KOPT-K1 (cell line): ENCODE measurements around the gene ZNF438.

Source experiments
- H3K27ac ChIP-seq: fragments of 200-600 bp; sonication (generic); 2 replicates; pipeline ENCODE4 v1.5.1; 2016; ENCODE audit warnings: antibody characterized with exemption, mild to moderate bottlenecking, low read depth, low read length; ENCODE audit not compliant: poor library complexity, severe bottlenecking
- H3K36me3 ChIP-seq: fragments of 200-600 bp; sonication (generic); 2 replicates; pipeline ENCODE4 v1.5.1; 2017; ENCODE audit warnings: antibody characterized with exemption, mild to moderate bottlenecking, low read length, moderate library complexity; ENCODE audit not compliant: insufficient read depth
- H3K9me3 ChIP-seq: fragments of 200-600 bp; sonication (generic); 2 replicates; pipeline ENCODE4 v1.5.1; 2017; ENCODE audit warnings: antibody characterized with exemption, low read length, mild to moderate bottlenecking; ENCODE audit not compliant: insufficient read depth, poor library complexity, severe bottlenecking

The ZNF438 gene, protein sequence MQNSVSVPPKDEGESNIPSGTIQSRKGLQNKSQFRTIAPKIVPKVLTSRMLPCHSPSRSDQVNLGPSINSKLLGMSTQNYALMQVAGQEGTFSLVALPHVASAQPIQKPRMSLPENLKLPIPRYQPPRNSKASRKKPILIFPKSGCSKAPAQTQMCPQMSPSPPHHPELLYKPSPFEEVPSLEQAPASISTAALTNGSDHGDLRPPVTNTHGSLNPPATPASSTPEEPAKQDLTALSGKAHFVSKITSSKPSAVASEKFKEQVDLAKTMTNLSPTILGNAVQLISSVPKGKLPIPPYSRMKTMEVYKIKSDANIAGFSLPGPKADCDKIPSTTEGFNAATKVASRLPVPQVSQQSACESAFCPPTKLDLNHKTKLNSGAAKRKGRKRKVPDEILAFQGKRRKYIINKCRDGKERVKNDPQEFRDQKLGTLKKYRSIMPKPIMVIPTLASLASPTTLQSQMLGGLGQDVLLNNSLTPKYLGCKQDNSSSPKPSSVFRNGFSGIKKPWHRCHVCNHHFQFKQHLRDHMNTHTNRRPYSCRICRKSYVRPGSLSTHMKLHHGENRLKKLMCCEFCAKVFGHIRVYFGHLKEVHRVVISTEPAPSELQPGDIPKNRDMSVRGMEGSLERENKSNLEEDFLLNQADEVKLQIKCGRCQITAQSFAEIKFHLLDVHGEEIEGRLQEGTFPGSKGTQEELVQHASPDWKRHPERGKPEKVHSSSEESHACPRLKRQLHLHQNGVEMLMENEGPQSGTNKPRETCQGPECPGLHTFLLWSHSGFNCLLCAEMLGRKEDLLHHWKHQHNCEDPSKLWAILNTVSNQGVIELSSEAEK

DNA sequence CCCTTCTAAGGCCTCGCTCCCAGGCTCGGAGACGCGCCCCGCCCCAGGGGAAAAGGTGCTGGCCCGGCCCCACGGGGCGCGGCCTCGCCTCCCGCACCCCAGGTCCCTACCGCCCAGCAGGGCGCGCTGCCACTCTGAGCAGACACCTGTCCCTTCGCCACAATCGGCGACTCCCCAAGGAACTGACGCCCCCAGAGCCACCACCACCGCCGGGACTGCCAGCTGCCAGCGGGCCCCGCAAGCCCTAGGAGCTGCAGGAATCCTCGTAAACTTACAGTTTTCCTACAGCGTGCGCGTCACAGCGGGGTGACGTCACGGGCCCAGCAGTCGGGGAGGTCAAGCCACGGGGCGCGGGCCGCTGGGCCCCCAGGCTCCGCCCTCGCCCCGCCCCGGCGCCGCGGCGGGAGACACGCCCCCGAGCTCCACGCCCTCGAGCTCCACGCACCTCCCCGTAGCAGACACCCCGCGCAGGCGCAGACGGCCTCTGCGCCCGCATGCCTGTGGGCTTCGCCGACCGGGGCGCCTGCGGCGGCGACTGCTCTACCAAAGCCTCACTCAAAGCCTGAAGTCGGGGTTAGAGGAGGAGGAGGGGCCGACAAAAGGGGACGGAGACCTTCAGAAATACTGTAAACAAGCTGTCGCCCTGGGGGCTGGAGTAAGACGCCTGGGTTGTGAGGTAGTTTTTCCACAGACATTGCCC lies at the start of gene ZNF438:
TSS of gene ZNF438 (minus strand) at position 308 of the 700 bp plus-strand sequence. CDS start 154,831 bp downstream, outside the sequence.
- Histone ChIP-seq H3K9me3 (no peaks in the 10 kb centered on the region), H3K36me3 (no peaks in the 10 kb centered on the region), H3K27ac (peak within 1 kb of the TSS; percentile 98)

DNA sequence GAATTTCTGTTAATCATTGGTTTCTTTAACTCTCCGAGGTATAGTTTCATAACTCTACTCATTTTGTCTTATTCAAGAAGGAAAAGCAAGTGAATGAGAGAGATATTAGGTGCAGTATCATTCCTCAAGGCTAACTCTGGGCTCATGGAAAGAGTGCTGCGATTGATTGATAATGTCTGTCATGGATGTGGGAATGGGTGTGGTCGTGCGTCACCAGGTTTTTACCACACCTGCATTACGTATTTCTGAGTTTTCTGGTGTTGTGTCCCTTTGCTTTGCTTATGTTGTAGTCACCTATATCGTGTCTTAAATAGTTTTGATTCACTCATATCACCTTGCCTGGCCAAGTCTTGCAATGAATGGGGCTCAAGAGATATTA lies 44.9 kb upstream of the ZNF438 start:
- no peaks in the 10 kb centered on the region for H3K9me3 ChIP-seq
- H3K27ac ChIP-seq: no peak overlapping the region
- H3K36me3 ChIP-seq: no peaks in the 10 kb centered on the region

DNA sequence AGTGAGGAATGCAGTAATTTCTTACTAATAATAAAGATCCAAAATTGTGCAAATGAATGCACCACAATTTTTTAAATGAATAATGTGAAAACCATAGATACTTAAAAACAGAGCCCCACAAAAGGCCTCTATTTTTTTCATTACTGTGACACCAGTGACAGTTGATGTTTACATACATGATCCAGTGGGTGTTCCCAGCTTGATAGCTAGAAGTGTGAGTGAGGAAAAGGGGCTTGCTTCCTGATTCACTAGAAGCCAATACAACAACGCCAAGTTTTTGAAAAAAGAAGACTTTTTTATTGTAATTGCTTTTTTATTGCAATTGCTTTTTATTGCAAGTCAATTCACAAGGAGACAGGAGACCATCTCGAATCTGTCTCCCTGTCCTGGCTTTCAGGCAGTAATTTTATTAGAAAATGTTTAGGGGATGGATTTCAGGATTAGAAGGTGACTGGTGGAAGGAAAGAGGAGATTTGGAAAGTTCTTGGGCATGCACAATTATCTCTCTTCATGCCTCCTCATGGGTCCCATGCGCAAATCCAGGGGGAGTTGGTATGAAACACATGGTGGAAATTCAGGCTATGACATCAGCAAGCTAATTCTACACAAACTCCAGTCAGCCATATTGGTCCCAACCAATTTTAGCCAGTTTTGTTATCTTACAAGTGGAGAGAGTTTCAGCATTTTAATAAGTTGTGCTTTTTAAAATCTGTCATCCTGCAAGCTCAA lies 44.4 kb upstream of the ZNF438 start:
- H3K36me3 ChIP-seq: no peaks in the 10 kb centered on the region
- H3K27ac ChIP-seq: no peak overlapping the region
- no peaks in the 10 kb centered on the region for H3K9me3 ChIP-seq

DNA sequence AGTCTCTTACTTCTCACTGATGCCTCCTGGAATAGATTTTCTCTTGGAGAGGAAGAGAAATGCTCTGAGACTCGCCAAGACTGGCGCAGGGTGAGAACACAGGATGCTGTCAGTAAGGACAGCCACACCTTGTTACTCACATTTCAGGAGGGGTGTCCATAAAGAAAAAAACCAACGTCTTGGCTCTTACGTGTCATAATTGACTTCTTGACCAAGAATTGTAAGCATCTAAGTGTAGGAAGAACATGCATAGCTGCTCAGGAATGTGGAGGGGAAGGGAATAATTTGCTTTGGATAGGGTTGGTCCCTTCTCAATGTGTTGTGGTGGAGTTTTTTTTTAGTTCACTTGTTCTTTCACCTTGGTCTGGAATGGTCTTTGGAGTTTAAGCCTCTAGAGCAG lies 43.8 kb upstream of the ZNF438 start:
- no peak overlapping the region for H3K27ac ChIP-seq
- no peaks in the 10 kb centered on the region for H3K36me3 ChIP-seq
- no peaks in the 10 kb centered on the region for H3K9me3 ChIP-seq

DNA sequence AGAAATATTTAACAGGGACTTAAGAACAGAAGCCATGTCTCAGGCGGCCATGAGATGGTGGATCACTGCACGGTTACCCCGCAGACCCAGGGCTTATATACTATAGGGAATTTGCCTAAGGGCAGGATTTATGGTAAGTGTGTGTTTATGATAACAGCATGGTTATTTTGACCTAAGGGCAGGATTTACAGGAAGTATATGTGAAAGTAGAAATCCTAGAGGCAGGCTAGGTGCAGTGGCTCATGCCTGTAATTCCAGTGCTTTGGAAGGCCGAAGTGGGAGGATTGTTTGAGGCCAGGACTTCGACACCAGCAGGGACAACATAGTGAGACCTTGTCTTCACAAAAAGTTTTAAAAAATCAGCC lies 43.0 kb upstream of the ZNF438 start:
- H3K36me3 ChIP-seq: no peaks in the 10 kb centered on the region
- no peaks in the 10 kb centered on the region for H3K9me3 ChIP-seq
- H3K27ac ChIP-seq: no peak overlapping the region

DNA sequence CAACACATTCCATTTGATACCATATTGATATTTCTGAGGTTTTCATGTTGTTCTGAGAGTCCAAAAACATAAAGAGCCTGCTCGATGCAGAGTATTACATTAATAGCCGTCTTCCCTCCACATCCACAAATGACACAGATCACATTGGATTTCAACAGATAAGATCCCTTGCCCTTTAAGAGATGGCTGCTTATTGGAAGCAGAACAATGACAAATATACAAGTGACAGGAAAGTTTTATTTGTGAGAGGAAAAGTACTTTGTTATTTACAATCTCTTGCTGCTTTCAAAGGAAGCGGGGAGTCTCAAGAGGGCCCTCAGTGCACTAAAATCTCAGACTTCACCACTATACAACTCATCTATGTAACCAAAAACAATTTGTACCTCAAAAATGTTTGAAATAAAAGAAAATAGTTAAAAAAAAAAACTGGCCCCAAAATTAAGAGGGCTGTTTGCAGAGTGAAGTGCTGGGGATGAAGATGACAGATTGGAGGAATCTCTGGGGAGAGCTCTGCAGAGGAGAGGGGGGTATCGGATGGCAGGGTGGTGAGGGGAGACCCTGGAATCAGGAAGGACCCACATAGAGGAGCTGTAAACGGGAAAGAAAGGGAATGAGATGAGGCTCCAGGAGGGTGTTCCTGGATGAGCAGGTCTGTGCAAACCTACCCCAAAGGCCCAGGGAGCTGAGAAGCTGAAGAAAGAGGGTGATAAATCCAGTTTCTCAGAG lies 42.5 kb upstream of the ZNF438 start:
- H3K27ac ChIP-seq: no peak overlapping the region
- no peaks in the 10 kb centered on the region for H3K36me3 ChIP-seq

DNA sequence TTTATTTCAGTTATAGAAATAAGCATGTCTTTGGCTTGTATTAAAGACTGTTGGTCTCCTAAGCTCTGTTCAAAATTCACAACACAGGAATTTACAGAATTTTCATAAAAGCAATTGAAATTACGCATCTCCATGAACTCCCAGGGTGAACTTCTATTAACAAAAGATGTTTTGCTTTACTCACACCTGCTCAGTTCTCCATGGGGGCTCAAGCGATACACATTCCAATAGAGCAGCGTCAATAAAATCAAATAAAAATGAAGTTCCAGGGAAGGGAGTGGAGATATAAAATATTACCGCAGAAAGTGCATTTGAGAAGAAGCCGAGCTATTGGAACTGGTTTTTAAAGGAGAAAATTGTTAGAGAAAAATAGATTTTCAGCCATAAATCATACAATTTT lies 41.5 kb upstream of the ZNF438 start:
- H3K36me3 ChIP-seq: no peaks in the 10 kb centered on the region
- no peaks in the 10 kb centered on the region for H3K9me3 ChIP-seq
- H3K27ac ChIP-seq: peak overlapping the region; percentile 8

More for the DNA sequence above, 42.5 kb upstream of the ZNF438 start:
- no peaks in the 10 kb centered on the region for H3K9me3 ChIP-seq

DNA sequence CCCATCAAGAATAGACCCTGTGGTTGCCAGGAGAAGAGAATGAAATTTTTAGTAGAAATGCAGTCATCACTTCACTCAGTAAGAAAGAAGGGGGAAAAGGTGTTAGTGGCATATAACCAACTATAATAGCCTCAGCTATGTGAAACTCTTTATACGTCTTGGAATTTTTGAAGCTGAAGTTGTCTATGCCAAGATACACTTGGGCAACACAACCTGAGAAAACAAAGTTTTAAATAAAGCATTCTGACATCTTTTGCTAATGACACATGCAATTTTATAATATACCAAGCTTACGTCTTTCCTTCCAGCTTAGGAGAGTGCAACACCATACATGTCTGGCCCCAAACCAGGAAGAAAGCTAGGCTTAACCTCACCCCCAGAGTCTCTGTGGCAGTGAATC lies 40.8 kb upstream of the ZNF438 start:
- Histone ChIP-seq H3K27ac (peak overlapping the region; percentile 8), H3K36me3 (no peaks in the 10 kb centered on the region), H3K9me3 (no peaks in the 10 kb centered on the region)

DNA sequence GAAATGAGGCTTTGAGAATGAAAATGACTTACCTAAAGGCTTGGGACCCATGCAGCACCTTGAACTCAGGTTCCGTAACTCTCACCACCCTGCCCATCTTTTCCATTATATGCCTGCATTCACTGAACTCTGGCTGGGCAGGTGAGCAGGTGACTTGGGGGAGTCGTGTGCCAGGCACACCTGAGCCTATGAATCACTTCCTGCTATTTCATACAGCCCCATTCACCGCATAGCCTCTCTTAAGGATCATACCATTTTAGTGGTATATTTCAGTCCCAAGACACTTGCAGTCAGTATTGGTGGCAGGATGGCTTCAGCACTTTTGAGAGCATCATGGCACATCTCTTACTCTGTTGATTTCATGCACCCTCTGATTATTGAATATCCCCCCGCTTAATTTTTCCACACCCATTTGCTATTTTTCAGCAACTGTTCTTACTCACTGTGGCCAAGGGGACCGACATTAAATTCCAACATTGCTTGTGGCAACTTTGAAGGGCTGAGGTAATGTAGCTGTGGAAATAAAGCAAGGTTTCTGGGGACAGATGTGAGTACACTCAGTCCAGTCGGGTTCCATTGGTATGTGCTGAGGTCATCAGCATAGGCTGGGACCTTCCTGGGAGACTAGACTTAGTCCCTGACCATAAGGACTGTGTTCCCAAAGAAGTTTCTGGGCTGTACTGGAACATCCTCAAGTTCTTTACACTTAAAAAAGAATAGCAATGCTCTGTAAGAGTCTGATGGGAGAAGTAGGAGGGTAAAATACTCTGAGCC lies 39.8 kb upstream of the ZNF438 start:
- Histone ChIP-seq H3K27ac (no peak overlapping the region), H3K36me3 (no peaks in the 10 kb centered on the region), H3K9me3 (no peaks in the 10 kb centered on the region)

DNA sequence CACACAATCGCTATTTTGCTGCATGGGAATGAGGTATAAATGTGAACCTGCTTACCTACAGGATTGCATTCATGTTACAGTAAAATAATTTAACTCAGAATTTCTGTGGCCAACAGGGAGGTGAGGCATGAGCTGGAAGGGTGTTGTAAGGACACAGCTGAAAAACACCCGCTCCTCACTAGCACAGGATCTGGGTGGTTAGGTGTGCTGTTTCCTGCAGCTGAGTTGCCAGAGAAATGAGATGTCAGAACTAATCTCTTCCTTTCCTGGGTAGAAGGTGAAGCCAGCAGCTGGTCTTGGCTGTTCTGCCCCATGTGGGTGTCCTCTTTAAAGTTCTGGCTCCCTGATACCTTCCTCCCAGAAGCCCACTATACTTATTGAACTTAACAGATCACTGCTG lies 39.0 kb upstream of the ZNF438 start:
- H3K36me3 ChIP-seq: no peaks in the 10 kb centered on the region
- H3K27ac ChIP-seq: no peak overlapping the region

DNA sequence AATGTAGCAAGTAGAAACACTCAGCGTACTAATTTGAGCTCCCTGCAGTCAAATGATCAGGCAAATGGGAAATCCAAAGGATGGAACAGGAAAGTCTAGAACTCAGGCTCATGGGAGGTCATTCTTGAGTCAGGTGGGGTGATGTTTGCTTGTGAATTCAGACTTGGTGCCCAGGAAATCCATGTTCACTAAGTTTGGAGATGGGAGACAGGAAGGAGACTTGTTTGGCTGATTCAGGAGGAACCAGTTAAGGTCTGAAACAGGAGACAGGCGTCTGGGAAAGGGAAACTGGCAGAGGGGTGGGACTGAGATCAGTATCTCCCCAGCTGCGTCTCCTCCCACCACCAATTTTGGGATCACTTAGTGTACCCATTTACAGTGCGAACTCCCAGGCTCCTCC lies 38.4 kb upstream of the ZNF438 start:
- H3K36me3 ChIP-seq: no peaks in the 10 kb centered on the region
- no peak overlapping the region for H3K27ac ChIP-seq
- no peaks in the 10 kb centered on the region for H3K9me3 ChIP-seq

More for the DNA sequence above, 39.0 kb upstream of the ZNF438 start:
- H3K9me3 ChIP-seq: no peaks in the 10 kb centered on the region

DNA sequence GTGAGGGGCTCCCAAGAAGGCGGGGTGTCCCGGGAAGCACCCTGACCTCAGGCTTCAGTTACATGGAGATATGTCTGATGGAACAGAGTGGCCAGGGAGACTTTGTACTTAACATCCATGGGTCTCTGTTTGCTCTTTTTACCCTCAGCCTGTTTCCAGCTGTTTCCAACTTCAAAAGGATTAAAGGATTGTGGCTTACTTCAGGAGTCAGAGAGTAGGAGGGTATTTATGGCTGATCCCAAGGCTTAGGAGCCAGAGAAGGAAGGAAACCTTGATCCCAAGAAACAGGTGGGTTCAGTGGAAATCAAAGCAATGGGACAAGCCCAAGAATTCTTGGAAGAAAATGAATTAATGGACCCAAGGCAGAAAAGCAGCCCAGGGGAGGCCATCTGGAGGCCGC lies 37.7 kb upstream of the ZNF438 start:
- H3K36me3 ChIP-seq: no peaks in the 10 kb centered on the region
- H3K9me3 ChIP-seq: no peaks in the 10 kb centered on the region
- H3K27ac ChIP-seq: no peak overlapping the region

DNA sequence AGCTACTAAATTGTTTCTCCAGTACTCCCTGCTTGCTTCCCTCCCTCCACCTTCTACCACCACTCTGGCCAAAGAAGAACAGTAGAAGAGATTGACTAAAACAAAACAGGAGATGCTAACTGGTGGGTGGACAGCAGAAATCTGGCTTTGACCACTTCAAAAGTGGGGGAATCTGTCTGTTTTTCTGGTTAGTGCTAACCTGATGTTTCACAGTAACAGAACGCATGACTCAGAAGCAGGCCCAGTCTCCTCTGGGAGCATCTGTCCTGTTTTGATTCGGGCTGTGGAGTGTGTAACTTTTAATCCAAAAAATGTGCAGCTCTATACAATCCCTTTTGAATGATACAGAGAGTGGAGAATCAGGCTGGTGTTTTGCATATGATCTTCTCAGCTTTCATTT lies 32.7 kb upstream of the ZNF438 start:
- no peak overlapping the region for H3K27ac ChIP-seq
- no peaks in the 10 kb centered on the region for H3K36me3 ChIP-seq
- no peaks in the 10 kb centered on the region for H3K9me3 ChIP-seq

DNA sequence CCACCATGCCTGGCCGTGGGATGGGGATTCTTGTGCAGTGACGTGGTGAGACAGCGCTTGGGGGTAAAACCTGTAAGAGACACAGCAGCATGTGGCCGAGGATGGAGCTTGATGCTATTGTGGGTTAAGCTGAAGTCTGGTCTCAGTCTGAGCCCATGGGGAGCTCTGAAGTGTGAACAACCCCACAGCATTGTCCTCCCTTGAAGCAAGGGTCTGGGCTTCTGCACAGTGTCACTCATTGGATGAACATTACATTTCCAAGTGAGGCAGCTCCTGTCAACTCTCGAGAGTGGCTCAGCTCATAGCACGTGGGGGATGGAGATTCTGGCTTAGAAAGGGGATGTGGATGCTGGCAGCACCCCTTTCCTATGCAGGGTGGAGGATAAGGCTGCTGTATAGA lies 32.2 kb upstream of the ZNF438 start:
- Histone ChIP-seq H3K27ac (no peak overlapping the region), H3K36me3 (no peaks in the 10 kb centered on the region), H3K9me3 (no peaks in the 10 kb centered on the region)
